ENCODE data around the gene NECAP2.
A peak's percentile ranks its signal among the peaks of the same experiment; 100 is the strongest.

The NECAP2 gene

DNA sequence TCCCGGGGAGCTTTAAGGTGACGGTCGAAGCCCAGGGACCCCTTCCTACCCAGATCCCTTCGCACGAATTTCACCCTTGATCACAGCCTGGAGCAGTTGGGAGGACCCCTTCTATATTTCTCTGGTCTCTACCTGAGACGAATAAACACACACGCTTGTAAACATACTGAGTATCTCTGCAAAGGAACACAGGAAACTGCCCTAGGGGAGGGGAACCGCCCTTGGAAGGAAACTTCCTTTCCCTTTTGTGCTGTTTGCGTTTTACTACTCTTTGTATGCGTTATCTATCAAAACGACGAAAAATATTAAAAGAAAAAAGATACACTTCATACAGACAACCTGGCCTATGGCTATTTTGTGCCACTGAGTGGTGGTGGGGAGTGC, 750 bp downstream of the NECAP2 start:
- H3K27ac ChIP-seq (replicated peaks), result peak overlapping the region; percentile 62
- TF ChIP-seq REST (IDR thresholded peaks at IDR 0.05; ENCODE audit: insufficient replicate concordance, low read depth) (no peak), POLR2AphosphoS5 (IDR thresholded peaks at IDR 0.05; ENCODE audit: low read depth) (no peak), GABPA (IDR thresholded peaks at IDR 0.05; ENCODE audit: low read depth) (peak; percentile 49), CTCF (IDR thresholded peaks at IDR 0.05; ENCODE audit: insufficient read depth, low read length) (no peak), SPI1 (IDR thresholded peaks at IDR 0.05; ENCODE audit: borderline replicate concordance, low read depth) (peak; percentile 14; the same call in 1 of the 2 replicates)
- DNase-seq (ENCODE audit: low read depth in 1 of 2, low spot score in 1 of 2), result no peak

DNA sequence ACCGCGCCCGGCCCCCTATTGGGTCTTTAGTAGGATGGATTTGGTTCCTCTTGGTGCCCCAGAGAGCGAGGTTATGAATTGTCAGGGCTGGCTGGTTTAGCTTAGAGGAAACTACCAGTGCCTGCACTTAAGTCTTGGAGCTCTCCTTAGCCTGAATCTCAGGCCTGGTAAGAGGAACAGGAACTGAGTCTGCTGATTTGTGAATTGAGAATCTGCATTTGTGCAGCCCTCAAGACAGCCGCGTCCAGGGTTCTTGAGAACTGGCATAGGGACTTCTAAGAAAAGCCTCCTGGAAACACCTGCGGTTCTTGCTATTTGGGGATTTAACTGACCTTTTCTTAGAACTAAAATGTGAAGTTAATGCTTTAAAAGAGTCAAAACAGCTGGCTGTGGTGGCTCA, 1.7 kb downstream of the NECAP2 start:
- Histone ChIP-seq H3K27ac (replicated peaks) (no peak overlapping the region; the same call in 1 of the 2 replicates), H3K27me3 (ENCODE audit: insufficient read depth, poor library complexity, severe bottlenecking) (no peaks in the 10 kb centered on the region), H3K4me3 (replicated peaks; ENCODE audit: insufficient read depth, low read length) (no peak overlapping the region)
- TF ChIP-seq REST (IDR thresholded peaks at IDR 0.05; ENCODE audit: insufficient replicate concordance, low read depth), result no peak
- TF ChIP-seq SPI1 (IDR thresholded peaks at IDR 0.05; ENCODE audit: borderline replicate concordance, low read depth), result peak; percentile 72
- peak in 1 of 2 experiments; percentile 55 for DNase-seq (ENCODE audit: low read depth in 1 of 2, low spot score in 1 of 2)

More for the DNA sequence above, 750 bp downstream of the NECAP2 start:
- Histone ChIP-seq H3K4me3 (replicated peaks; ENCODE audit: insufficient read depth, low read length) (peak overlapping the region; percentile 100), H3K27me3 (ENCODE audit: insufficient read depth, poor library complexity, severe bottlenecking) (no peaks in the 10 kb centered on the region)

DNA sequence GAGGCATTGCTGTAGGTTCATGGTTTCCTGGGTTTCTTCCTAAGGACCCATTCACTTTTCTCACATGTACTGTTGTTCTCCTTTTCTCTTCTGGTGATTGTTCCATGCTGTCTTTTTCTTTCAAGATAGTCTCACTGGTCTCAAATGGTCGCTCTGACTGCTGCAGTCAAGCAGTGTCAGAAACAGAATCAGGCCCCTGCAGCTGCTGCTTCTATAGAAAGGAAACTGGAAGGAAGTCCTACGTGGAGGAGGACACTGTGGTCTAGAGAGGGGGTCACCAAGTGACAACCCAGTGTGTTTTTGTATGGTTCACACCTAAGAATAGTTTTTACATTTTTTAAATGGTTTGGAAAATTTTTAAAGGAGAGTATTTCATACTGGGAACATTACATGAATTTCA, 2.4 kb downstream of the NECAP2 start:
- TF ChIP-seq REST (IDR thresholded peaks at IDR 0.05; ENCODE audit: insufficient replicate concordance, low read depth) (no peak), CTCF (IDR thresholded peaks at IDR 0.05; ENCODE audit: insufficient read depth, low read length) (no peak), GABPA (IDR thresholded peaks at IDR 0.05; ENCODE audit: low read depth) (no peak), POLR2AphosphoS5 (IDR thresholded peaks at IDR 0.05; ENCODE audit: low read depth) (no peak), SPI1 (IDR thresholded peaks at IDR 0.05; ENCODE audit: borderline replicate concordance, low read depth) (no peak)
- Histone ChIP-seq H3K27ac (replicated peaks) (no peak overlapping the region; the same call in 1 of the 2 replicates), H3K4me3 (replicated peaks; ENCODE audit: insufficient read depth, low read length) (no peak overlapping the region), H3K27me3 (ENCODE audit: insufficient read depth, poor library complexity, severe bottlenecking) (no peaks in the 10 kb centered on the region)
- DNase-seq (ENCODE audit: low read depth in 1 of 2, low spot score in 1 of 2), result peak in 1 of 2 experiments; percentile 10
